Transverse colon (tissue), 3 donors: ENCODE data around the gene CCNJL.

ENCODE experiments used
- CTCF ChIP-seq, 5 experiments: fragments of 200-600 bp in 3 of 5; fragments of 450-650 bp in 2 of 5; sonication (generic) in 3 of 5; IDR thresholded peaks; 1 replicate in 2 of 5; 2 replicates in 3 of 5; pipeline ENCODE4 v1.5.1; 2016 to 2017; ENCODE audit warnings: antibody characterized with exemption in 5 of 5, inconsistent platforms in 3 of 5, mild to moderate bottlenecking in 2 of 5, moderate library complexity in 1 of 5
- POLR2A ChIP-seq: fragments of 450-650 bp; IDR thresholded peaks from one replicate; pipeline ENCODE4 v1.6.1; 2016; ENCODE audit warnings: antibody characterized with exemption, mild to moderate bottlenecking, moderate library complexity

- no peak for TF ChIP-seq CTCF (IDR thresholded peaks at IDR 0.05)
- no peak for TF ChIP-seq POLR2A
Measured at GRCh38 chr5:160341309-160341870, 29.0 kb upstream of the CCNJL start.
